Measurements from ENCODE around the gene TMC3. TPM values are rescaled to one million over a fixed set of nuclear protein-coding genes. Genes with fewer than 3 reads are reported as not detected.

TMC3 gene
- total RNA-seq, 6 experiments from 2014 or later = 0.11 TPM; not detected in 5

GRCh38 chr15:81326466-81327212 lies 47.4 kb downstream of the TMC3 start:
- no peaks in the 10 kb centered on the region for H3K27me3 ChIP-seq
- ATAC-seq = no peak
- no peaks in the 10 kb centered on the region for H3K9me3 ChIP-seq
- H3K27ac ChIP-seq = no peak overlapping the region
- intact Hi-C loops (cut with DNase I) = no loop called here
- no peak overlapping the region for H3K4me3 ChIP-seq
- no peak for DNase-seq
- H3K36me3 ChIP-seq = peaks cover 0 to 8% (median 0%) of the 10 kb centered on the region in 4 donors
- TF ChIP-seq POLR2A (IDR thresholded peaks at IDR 0.05) (no peak), CTCF (IDR thresholded peaks at IDR 0.05) (no peak)
- H3K4me1 ChIP-seq = peaks cover 0 to 23% (median 2%) of the 10 kb centered on the region in 4 donors
- WGBS (ENCODE audit: insufficient coverage, low coverage, low lambda C conversion rate, missing lambda C conversion rate) = 49% methylated on average over 6 of the region's 7 CpGs

- Histone ChIP-seq H3K27ac (peak within 1 kb of the TSS; percentile 78 to 80 (median 79)), H3K36me3 (peaks cover 0 to 32% (median 8%) of the 10 kb centered on the region in 4 donors), H3K9me3 (no peaks in the 10 kb centered on the region), H3K4me1 (peaks cover 0 to 27% (median 3%) of the 10 kb centered on the region in 4 donors), H3K4me3 (peak within 1 kb of the TSS; percentile 81 to 91 (median 81)), H3K27me3 (no peaks in the 10 kb centered on the region)
- intact Hi-C loops (cut with DNase I) = no loop called here
- peak; percentile 100 for DNase-seq
- peak; percentile 97 to 99 (median 97) for ATAC-seq
- 1% methylated on average over 22 of the region's 67 CpGs for WGBS (ENCODE audit: insufficient coverage, low coverage, low lambda C conversion rate, missing lambda C conversion rate)
- TF ChIP-seq POLR2A (IDR thresholded peaks at IDR 0.05) (peak; percentile 97), CTCF (IDR thresholded peaks at IDR 0.05) (no peak)
Measured at GRCh38 chr15:81323944-81324881, 49.8 kb downstream of the TMC3 start, which contains the start of gene STARD5. Gene STARD5 (minus strand): TSS chr15:81324141. CDS start chr15:81324099, 42 bp downstream.

GRCh38 chr15:81323559-81323943 lies 50.5 kb downstream of the TMC3 start:
- ATAC-seq (no peak), DNase-seq (no peak)
- Histone ChIP-seq H3K9me3 (no peaks in the 10 kb centered on the region), H3K27me3 (no peaks in the 10 kb centered on the region), H3K27ac (peak overlapping the region; percentile 78 to 80 (median 79)), H3K4me1 (peaks cover 0 to 30% (median 6%) of the 10 kb centered on the region in 4 donors), H3K4me3 (peak overlapping the region; percentile 81 to 91 (median 81)), H3K36me3 (peaks cover 0 to 39% (median 8%) of the 10 kb centered on the region in 4 donors)
- intact Hi-C loops (cut with DNase I) = no loop called here
- TF ChIP-seq POLR2A (IDR thresholded peaks at IDR 0.05) (no peak), CTCF (IDR thresholded peaks at IDR 0.05) (no peak)
- 9% methylated on average over 2 of the region's 4 CpGs for WGBS (ENCODE audit: insufficient coverage, low coverage, low lambda C conversion rate, missing lambda C conversion rate)

- 27% methylated on average over 6 of the region's 6 CpGs for WGBS (ENCODE audit: insufficient coverage, low coverage, low lambda C conversion rate, missing lambda C conversion rate)
- no peak for DNase-seq
- Histone ChIP-seq H3K9me3 (no peaks in the 10 kb centered on the region), H3K27me3 (no peaks in the 10 kb centered on the region), H3K36me3 (peaks cover 0 to 47% (median 12%) of the 10 kb centered on the region in 4 donors), H3K4me3 (peak overlapping the region; percentile 81 to 91 (median 81)), H3K27ac (peak overlapping the region in 1 of 3 donors; percentile 3), H3K4me1 (peaks cover 0 to 37% (median 9%) of the 10 kb centered on the region in 4 donors)
- ATAC-seq = no peak
- intact Hi-C loops (cut with DNase I) = no loop called here
- no peak for TF ChIP-seq CTCF (IDR thresholded peaks at IDR 0.05)
Measured at GRCh38 chr15:81322676-81323253, 51.2 kb downstream of the TMC3 start.
